ENCODE results near the gene VWF. TPM values are rescaled to one million over a fixed set of nuclear protein-coding genes. Genes with fewer than 3 reads are reported as not detected.

Gene VWF
- total and polyA plus RNA-seq, 7 donors, result 0.60 to 98.0 (median 42.2) TPM

- 79 to 87% methylated on average over 3 of the region's 3 CpGs for WGBS, 2 donors
- no peaks in the 10 kb centered on the region for H3K4me1 ChIP-seq
These were observed 224.8 kb downstream of the VWF start for GRCh38 chr12:5899675-5900074.

GRCh38 chr12:5898874-5899273, 225.6 kb downstream of the VWF start:
- H3K36me3 ChIP-seq, result no peaks in the 10 kb centered on the region

More at GRCh38 chr12:5899675-5900074, 224.8 kb downstream of the VWF start:
- Histone ChIP-seq H3K9me3 (no peaks in the 10 kb centered on the region), H3K4me3 (no peak overlapping the region), H3K27me3 (no peaks in the 10 kb centered on the region), H3K27ac (no peak overlapping the region), H3K36me3 (no peaks in the 10 kb centered on the region)
- intact Hi-C loops (cut with DNase I), result no loop called here
- DNase-seq, result no peak
- TF ChIP-seq CTCF (IDR thresholded peaks at IDR 0.05), result no peak
- TF ChIP-seq EP300 (IDR thresholded peaks at IDR 0.05), result no peak
- no peak for TF ChIP-seq POLR2AphosphoS5 (IDR thresholded peaks at IDR 0.05)

More at GRCh38 chr12:5898874-5899273, 225.6 kb downstream of the VWF start:
- DNase-seq, result no peak
- Histone ChIP-seq H3K4me3 (no peak overlapping the region), H3K27me3 (no peaks in the 10 kb centered on the region), H3K4me1 (no peaks in the 10 kb centered on the region), H3K9me3 (no peaks in the 10 kb centered on the region), H3K27ac (no peak overlapping the region)
- TF ChIP-seq EP300 (IDR thresholded peaks at IDR 0.05) (no peak), POLR2A (IDR thresholded peaks at IDR 0.05) (no peak), CTCF (IDR thresholded peaks at IDR 0.05) (no peak), POLR2AphosphoS5 (IDR thresholded peaks at IDR 0.05) (no peak)
- intact Hi-C loops (cut with DNase I), result no loop called here
- WGBS, 2 donors, result 83 to 89% methylated on average over 3 of the region's 3 CpGs

Small RNA genes within 50 kb of the gene (small RNA-seq; reads per million reads assigned to genes)
- gene RN7SL69P, result 0 reads per million in 3 donors

Other genes starting within 250 kb of the VWF start
- gene ANO2, start 179.4 kb downstream of the VWF start, total RNA-seq, result 1 to 10 TPM; 1.4 to 4.3 (median 2.7) TPM
- gene ANO2, start 179.4 kb downstream of the VWF start, polyA plus RNA-seq, result 1 to 10 TPM in 1 of 3 donors, under 1 TPM in 1, not detected in 1; 0.46 to 1.2 TPM
- gene CD9, start 75.7 kb upstream of the VWF start, total RNA-seq, result 100 to 1,000 TPM; 240 to 453 (median 303) TPM
- 100 to 1,000 TPM; 180 to 548 (median 335) TPM for gene CD9, start 75.7 kb upstream of the VWF start, polyA plus RNA-seq
- gene PLEKHG6, start 186.0 kb upstream of the VWF start, total RNA-seq, result 1 to 10 TPM in 1 of 4 donors, under 1 TPM in 1, not detected in 2; 0.99 to 2.5 TPM
- 100 to 1,000 TPM in 1 of 3 donors, 10 to 100 TPM in 2; 61.3 to 146 (median 93.6) TPM for gene PLEKHG6, start 186.0 kb upstream of the VWF start, polyA plus RNA-seq
- gene TNFRSF1A, start 217.4 kb upstream of the VWF start, total RNA-seq, result 100 to 1,000 TPM; 135 to 191 (median 176) TPM
- gene TNFRSF1A, start 217.4 kb upstream of the VWF start, polyA plus RNA-seq, result 100 to 1,000 TPM in 1 of 3 donors, 10 to 100 TPM in 2; 31.7 to 107 (median 74.5) TPM

Measured in sigmoid colon (tissue), 7 donors.